HG02973 (cell line): ENCODE measurements around the gene ASB18.
"Not testable (repeated sequence)": the region's sequence is repeated elsewhere in the genome, so short reads cannot be mapped to it uniquely, and the experiment has no call there.

Experiments used
- ATAC-seq: cut with Tn5 transposase; IDR thresholded peaks from one replicate; pipeline ENCODE4 v1.9.1; 2021; ENCODE audit warnings: moderate library complexity; ENCODE audit not compliant: unreplicated experiment

ASB18 gene, protein sequence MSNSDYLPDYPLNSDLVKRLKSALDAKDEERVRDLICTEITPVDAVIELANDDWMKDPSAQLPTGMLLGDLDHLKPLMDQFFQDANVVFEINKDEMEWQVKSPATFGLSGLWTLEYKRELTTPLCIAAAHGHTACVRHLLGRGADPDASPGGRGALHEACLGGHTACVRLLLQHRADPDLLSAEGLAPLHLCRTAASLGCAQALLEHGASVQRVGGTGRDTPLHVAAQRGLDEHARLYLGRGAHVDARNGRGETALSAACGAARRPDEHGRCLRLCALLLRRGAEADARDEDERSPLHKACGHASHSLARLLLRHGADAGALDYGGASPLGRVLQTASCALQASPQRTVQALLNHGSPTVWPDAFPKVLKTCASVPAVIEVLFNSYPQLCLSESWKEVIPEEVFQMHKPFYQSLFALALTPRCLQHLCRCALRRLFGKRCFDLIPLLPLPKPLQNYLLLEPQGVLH

GRCh38 chr2:236264256-236264655 lies at the start of gene ASB18:
Gene ASB18 (minus strand): TSS chr2:236264406. CDS start chr2:236264345, 61 bp downstream.
- ATAC-seq, result no peak

- ATAC-seq, result no peak
Observed at GRCh38 chr2:236311286-236311685, 47.1 kb upstream of the ASB18 start.

DNA sequence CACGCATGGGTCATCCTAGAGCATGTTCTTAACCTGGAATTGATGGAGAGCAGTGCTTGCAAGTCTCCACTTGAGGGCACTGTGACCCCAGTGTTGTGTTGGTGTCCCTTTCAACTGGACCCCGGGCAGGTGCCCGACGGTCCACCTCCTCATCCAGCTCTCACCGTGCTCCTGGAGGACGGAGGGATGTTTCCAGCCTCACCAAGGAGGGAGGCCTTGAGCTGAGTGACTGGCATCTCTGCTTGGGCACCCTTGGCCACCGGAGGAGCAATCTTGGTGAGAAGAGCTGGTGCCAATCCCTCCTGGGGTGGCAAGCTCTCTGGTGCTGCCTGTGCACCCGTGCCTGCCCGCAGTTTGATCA lies 45.4 kb upstream of the ASB18 start:
- ATAC-seq, result no peak

DNA sequence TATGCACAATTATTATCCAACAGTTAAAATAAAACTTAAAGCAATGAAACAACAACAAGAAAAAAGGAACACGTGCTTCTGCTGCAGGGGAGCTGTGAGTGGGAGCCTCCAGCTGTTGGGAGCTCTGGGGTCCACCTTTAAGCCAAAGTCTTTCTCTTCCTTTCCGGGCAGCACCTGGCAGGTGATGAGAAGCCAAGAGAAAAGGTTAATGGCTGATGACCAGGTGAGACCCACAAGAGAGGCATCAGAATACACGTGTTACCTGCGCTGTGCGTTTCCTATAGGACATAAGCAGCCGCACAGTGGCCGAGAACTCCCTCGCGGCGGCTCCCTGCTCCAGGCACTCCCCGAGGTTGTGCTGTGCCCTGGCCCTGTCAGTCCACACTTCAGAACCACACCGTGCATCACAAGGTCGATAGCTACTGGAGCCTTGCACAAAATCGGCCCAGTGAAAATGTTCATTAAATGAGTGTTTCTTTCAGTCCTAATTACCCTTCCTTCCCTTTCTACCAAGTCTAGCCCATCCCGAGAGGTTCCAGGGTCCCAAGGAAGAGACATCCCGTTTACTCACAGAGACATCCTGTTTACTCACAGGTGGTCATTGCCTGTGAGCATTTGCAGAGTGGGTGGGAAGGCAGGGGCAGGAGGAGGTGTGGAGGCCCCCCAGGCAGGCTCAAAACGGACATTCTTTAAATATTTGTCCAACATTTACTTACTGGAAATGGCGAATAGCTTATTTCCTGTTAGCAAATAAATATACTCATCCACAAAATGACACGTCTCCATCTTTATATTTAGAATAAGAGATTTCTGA lies 44.9 kb upstream of the ASB18 start:
- ATAC-seq, result no peak

GRCh38 chr2:236307641-236308040 lies 43.4 kb upstream of the ASB18 start:
- ATAC-seq, result no peak

- ATAC-seq, result no peak
Observed at GRCh38 chr2:236306825-236307540, 42.8 kb upstream of the ASB18 start.

GRCh38 chr2:236305964-236306605 lies 41.9 kb upstream of the ASB18 start:
- no peak for ATAC-seq

DNA sequence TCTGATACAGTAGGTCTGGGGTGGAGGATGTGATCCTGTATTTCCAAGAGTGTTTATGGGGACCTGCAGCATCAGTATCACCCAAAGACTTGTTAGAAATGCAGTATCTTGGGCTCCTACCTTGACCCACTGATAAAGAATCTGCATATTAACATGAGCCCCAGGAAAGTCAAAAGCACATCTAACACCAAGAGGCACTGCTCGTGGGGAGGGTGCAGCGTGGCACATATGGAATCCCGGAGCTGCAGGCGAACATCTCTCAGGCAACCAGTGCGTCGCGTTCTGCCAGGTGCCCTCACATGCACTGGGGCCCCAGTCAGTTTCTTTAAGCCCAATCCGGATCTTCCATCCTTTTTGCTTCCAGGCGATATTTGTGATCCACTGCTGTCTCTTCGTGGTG lies 41.3 kb upstream of the ASB18 start:
- ATAC-seq, result no peak

DNA sequence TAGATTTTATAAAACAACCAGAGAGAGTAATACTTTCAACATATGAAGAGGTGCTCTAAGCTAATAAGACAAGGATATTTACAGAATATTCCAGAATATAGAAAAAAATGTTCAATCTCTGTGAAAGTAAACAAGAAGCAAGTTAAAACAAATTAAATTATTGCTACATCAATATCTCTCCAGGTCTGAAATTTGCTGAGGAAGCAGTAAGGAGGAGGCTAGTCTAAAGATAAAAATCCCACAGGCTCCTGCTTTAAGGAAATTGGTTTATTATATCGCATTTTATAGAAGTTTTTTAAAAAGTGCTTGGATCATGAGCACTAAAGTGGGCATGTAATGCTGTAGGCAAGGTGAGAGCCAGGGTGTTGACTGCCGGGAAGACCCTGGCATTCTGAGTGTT lies 39.7 kb upstream of the ASB18 start:
- ATAC-seq, result no peak

- ATAC-seq, result no peak
Observed at GRCh38 chr2:236302555-236302954, 38.3 kb upstream of the ASB18 start.

DNA sequence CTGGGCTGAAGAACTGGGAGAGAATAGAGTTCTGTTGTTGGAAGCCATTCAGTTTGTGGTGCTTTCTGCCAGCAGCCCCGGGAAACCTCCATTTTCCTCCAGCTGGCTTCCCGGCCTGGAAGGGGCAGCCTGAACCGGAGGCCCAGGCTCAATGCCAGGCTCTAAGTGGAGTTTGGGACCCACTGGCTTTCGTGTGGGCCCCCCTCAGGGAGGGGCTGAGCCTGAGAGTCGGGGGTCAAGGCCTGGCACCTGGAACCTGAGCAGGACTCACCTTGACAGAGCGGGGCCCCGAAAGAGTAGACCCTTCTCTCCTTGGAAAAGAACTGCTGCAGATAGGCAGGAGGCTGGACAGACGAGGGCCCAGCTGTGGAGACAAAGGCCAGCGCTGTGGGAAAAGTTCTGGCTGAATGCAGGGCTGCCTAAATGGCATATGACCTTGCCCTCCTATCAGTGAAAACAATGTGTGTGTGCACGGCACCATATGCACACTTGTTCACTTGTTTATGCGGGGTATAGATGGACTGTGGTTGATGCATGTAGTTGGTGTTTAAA lies 34.8 kb upstream of the ASB18 start:
- ATAC-seq, result no peak

DNA sequence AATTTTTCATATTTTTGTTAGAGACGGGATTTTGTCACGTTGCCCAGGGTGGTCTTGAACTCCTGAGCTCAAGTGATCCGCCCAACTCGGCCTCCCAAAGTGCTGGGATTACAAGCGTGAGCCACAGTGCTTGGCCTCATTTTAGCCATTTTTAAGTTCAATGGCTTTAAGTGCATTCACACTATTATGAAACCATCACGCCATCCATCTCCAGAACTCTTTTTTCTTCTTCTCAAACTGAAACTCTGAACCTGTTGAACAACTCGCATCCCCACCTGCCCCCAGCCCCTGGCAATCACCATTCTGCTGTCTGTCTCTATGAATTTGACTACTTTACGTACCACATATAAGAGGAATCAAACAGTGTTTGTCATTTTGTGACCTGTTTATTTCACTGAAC lies 31.3 kb upstream of the ASB18 start:
- ATAC-seq, result no peak

DNA sequence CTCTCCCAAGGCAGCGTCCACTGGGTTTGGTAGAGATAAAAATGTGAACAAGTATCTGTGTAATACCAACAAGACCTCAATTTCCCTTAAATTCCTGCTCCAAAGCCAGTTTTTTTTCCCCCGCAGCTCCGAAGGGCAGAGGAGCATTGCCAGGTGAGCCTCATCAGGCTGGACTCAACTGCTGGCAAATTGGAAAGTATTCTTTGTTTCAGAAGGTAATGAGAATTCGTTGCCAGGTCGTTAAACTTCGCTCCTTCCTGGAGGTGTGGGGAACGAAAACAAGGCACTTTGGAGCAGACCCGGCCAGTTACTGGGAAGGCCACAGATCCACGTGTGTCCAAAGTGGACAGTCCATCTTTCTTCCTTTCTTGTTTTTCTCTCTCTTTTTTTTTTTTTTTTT lies 30.4 kb upstream of the ASB18 start:
- ATAC-seq, result no peak

DNA sequence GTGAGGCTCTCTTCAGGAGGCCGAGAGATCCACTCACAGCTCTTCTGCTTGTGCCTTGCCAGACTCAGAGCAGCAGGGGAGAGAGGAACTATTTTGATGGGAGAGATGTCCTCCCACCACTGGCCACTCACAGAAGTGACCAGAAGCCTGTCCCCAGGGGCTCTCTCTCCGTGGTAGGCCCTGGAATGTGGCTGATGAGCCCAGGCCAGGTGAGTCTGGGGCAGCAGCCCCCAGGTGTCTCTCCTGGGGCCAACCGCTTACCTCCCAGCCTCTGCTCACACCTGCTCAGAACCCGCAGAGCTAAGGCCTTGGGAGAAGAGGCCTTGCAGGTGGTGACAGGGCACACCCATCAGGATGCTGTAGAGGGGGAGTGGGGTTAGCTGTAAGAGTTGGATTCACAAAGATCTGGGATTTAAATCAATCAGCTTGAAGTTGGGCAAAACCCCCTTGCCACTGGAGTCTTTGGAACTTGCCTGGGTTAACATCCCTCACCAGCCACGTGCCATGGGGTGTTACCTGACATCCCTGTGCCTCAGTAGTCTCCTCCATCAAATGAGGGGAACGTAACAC lies 29.1 kb upstream of the ASB18 start:
- no peak for ATAC-seq

- no peak for ATAC-seq
Observed at GRCh38 chr2:236291911-236292310, 27.7 kb upstream of the ASB18 start.

GRCh38 chr2:236291476-236291875 lies 27.3 kb upstream of the ASB18 start:
- no peak for ATAC-seq

DNA sequence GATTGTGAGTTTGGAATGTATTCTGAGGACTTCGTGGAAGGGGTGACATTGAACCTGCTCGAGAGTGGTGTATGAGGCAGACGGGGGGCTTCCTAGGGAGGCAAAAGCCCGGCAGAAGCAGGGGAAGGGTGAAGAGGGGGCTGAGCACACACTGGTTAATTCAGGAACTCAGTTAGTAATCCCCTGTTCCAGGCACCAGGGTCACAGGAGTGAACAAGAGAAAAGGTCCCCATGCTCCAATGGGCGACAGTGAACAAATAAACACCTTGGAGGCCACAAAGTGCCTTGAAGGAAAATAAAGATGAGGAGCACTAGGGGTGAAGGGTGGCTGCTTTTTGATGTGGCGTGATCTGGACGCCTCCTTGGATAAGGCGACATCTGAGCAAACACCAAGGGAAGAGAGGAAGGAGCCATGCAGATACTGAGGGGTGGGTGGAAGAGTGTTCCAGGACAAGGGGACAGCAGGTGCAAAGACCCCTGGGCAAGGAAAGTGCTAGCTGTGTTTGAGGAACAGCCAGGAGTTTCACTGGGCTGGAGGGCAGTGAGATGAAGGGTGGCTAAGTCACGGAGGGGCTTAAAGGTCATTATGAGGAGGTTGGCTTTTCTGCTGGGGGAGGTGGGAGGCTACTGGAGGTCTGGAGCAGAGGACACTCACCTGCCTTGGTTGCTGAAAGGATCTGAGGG lies 26.7 kb upstream of the ASB18 start:
- ATAC-seq, result no peak

GRCh38 chr2:236289766-236290462 lies 25.7 kb upstream of the ASB18 start:
- ATAC-seq, result no peak

DNA sequence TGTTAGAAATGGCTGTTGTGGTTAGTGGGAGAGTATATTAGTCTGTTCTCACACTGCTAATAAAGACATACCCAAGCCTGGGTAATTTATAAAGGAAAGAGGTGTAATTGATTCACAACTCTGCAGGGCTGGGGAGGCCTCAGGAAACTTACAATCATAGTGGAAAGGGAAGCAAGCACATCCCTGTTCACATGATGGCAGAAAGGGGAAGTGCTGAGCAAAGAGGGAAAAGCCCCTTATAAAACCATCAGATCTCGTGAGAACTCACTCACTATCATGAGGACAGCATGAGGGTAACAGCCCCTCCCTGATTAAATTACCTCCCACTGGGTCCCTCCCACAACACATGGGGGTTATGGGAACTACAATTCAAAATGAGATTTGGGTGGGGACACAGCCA lies 24.2 kb upstream of the ASB18 start:
- not testable (repeated sequence) for ATAC-seq
